Measurements from ENCODE around the gene LLGL2. TPM values are rescaled to one million over a fixed set of nuclear protein-coding genes. Genes with fewer than 3 reads are reported as not detected.

The LLGL2 gene
- total and polyA plus RNA-seq, 2 donors (not counting 1 experiment from before 2014, with no cell fraction given): 40.6 to 52.0 TPM

GRCh38 chr17:75570034-75570676, 44.7 kb downstream of the LLGL2 start:
- Histone ChIP-seq H3K9ac (ENCODE audit: low read length) (no peak overlapping the region), H3K27me3 (replicated peaks in 1 of 4; ENCODE audit: control extremely low read depth in 1 of 4, control insufficient read depth in 3 of 4, insufficient read depth in 4 of 4, low read length in 3 of 4) (no peaks in the 10 kb centered on the region), H3K9me3 (ENCODE audit: control extremely low read depth in 1 of 3, control insufficient read depth in 2 of 3, insufficient read depth in 1 of 3, low read length in 2 of 3) (no peaks in the 10 kb centered on the region), H2AFZ (ENCODE audit: insufficient read depth, low read depth, low read length, poor library complexity, severe bottlenecking) (peak overlapping the region; percentile 68), H3K4me3 (ENCODE audit: control extremely low read depth in 1 of 5, extremely low read depth in 1 of 5, insufficient read depth in 1 of 5, low read depth in 2 of 5, low read length in 4 of 5) (no peak overlapping the region), H3K79me2 (ENCODE audit: control insufficient read depth, insufficient read depth, low read length) (no peaks in the 10 kb centered on the region), H4K20me1 (ENCODE audit: control insufficient read depth, insufficient read depth, low read length, poor library complexity, severe bottlenecking) (no peaks in the 10 kb centered on the region), H3K4me2 (replicated peaks; ENCODE audit: low read depth, low read length, poor library complexity, severe bottlenecking) (peak overlapping the region; percentile 60), H3K36me3 (replicated peaks in 1 of 2; ENCODE audit: control extremely low read depth in 1 of 2, control insufficient read depth in 1 of 2, extremely low read depth in 1 of 2, insufficient read depth in 2 of 2, low read length in 1 of 2) (peaks cover 0 to 3% of the 10 kb centered on the region in 2 experiments), H3K4me1 (ENCODE audit: control insufficient read depth in 2 of 2, insufficient read depth in 2 of 2, low read length in 2 of 2) (peaks cover 25 to 33% of the 10 kb centered on the region in 2 donors), H3K27ac (ENCODE audit: low read length in 2 of 2) (peak overlapping the region; percentile 80 to 93)
- intact Hi-C loops (cut with micrococcal nuclease): no loop called here
- ChIA-PET CTCF (interaction anchor here (1.2 kb wide), 1 partner anchor 18 kb away, joined by 3 read pairs; no protein-coding TSS in a partner anchor), POLR2A (interaction anchor here (0.7 kb wide), 1 partner anchor 184 kb away, joined by 12 read pairs; no protein-coding TSS in a partner anchor)
- ATAC-seq (ENCODE audit: low read depth): no peak
- WGBS (ENCODE audit: insufficient coverage): 98% methylated on average over 35 of the region's 35 CpGs
- Mint-ChIP-seq H3K27ac (peak overlapping the region; percentile 96), H3K27me3 (no peaks in the 10 kb centered on the region), H3K4me3 (no peak overlapping the region), H3K4me1 (peaks cover 29% of the 10 kb centered on the region), H3K9me3 (ENCODE audit: insufficient read depth) (no peaks in the 10 kb centered on the region)
- no peak for TF ChIP-seq EZH2 (IDR thresholded peaks at IDR 0.05; ENCODE audit: borderline replicate concordance, insufficient read depth, low read depth, low read length, poor library complexity, severe bottlenecking)
- TF ChIP-seq CTCF (IDR thresholded peaks at IDR 0.05): no peak
- no peak for DNase-seq

DNA sequence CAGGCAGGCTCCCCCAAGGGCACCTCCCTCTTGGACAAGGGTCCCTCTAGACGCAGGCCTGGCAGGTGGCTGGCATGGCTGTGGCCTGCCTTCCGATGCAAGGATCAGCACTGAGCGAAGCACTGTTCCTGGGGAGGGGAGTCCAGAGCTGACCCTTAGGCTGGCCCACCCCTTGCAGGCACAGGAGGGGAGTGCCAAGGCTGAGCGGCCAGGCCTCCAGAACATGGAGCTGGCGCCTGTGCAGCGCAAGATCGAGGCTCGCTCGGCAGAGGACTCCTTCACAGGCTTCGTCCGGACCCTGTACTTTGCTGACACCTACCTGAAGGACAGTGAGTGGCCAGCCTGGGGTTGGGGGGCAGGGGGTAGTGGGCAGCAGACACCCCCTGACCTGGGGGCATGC, 45.3 kb downstream of the LLGL2 start:
- ATAC-seq (ENCODE audit: low read depth) (no peak), DNase-seq (no peak)
- ChIA-PET POLR2A (interaction anchor here (0.7 to 1.0 kb wide), 4 partner anchors 18 to 183 kb away, joined by 3 to 12 read pairs (median 3); no protein-coding TSS in a partner anchor), CTCF (interaction anchor here (0.9 to 1.5 kb wide), 10 partner anchors 10 to 177 kb away, joined by 3 to 9 read pairs (median 4); partner anchors contain the start of genes LLGL2, MYO15B and TSEN54)
- no peaks in the 10 kb centered on the region for H3K27me3 Mint-ChIP-seq
- H3K27me3 ChIP-seq (replicated peaks in 1 of 4; ENCODE audit: control extremely low read depth in 1 of 4, control insufficient read depth in 3 of 4, insufficient read depth in 4 of 4, low read length in 3 of 4): no peaks in the 10 kb centered on the region
- peaks cover 0 to 3% of the 10 kb centered on the region in 2 experiments for H3K36me3 ChIP-seq (replicated peaks in 1 of 2; ENCODE audit: control extremely low read depth in 1 of 2, control insufficient read depth in 1 of 2, extremely low read depth in 1 of 2, insufficient read depth in 2 of 2, low read length in 1 of 2)
- no peaks in the 10 kb centered on the region for H3K79me2 ChIP-seq (ENCODE audit: control insufficient read depth, insufficient read depth, low read length)
- H3K9ac ChIP-seq (ENCODE audit: low read length): peak overlapping the region; percentile 21
- peaks cover 25 to 33% of the 10 kb centered on the region in 2 donors for H3K4me1 ChIP-seq (ENCODE audit: control insufficient read depth in 2 of 2, insufficient read depth in 2 of 2, low read length in 2 of 2)
- peak overlapping the region; percentile 80 to 93 for H3K27ac ChIP-seq (ENCODE audit: low read length in 2 of 2)
- peak overlapping the region; percentile 68 for H2AFZ ChIP-seq (ENCODE audit: insufficient read depth, low read depth, low read length, poor library complexity, severe bottlenecking)
- peaks cover 28% of the 10 kb centered on the region for H3K4me1 Mint-ChIP-seq
- H3K9me3 Mint-ChIP-seq (ENCODE audit: insufficient read depth): no peaks in the 10 kb centered on the region
- no peak overlapping the region for H3K4me3 ChIP-seq (ENCODE audit: control extremely low read depth in 1 of 5, extremely low read depth in 1 of 5, insufficient read depth in 1 of 5, low read depth in 2 of 5, low read length in 4 of 5)
- peak overlapping the region; percentile 71 for H3K4me3 Mint-ChIP-seq
- peak overlapping the region; percentile 96 for H3K27ac Mint-ChIP-seq
- intact Hi-C loops (cut with micrococcal nuclease): loop anchor here (1.0 kb wide), 3 partner anchors 19 to 54 kb away; partner anchors contain the start of genes LLGL2 and TSEN54
- H3K4me2 ChIP-seq (replicated peaks; ENCODE audit: low read depth, low read length, poor library complexity, severe bottlenecking): peak overlapping the region; percentile 60
- H3K9me3 ChIP-seq (ENCODE audit: control extremely low read depth in 1 of 3, control insufficient read depth in 2 of 3, insufficient read depth in 1 of 3, low read length in 2 of 3): no peaks in the 10 kb centered on the region
- H4K20me1 ChIP-seq (ENCODE audit: control insufficient read depth, insufficient read depth, low read length, poor library complexity, severe bottlenecking): no peaks in the 10 kb centered on the region
- TF ChIP-seq CTCF (IDR thresholded peaks at IDR 0.05): no peak
- TF ChIP-seq EZH2 (IDR thresholded peaks at IDR 0.05; ENCODE audit: borderline replicate concordance, insufficient read depth, low read depth, low read length, poor library complexity, severe bottlenecking): no peak
- WGBS (ENCODE audit: insufficient coverage): 96% methylated on average over 11 of the region's 11 CpGs
